NOMO-1 treated with DMSO at 0.1 percent for 48 hours (cell line): Measurements from ENCODE around the gene TDRD12.
"Not testable (repeated sequence)": the region's sequence is repeated elsewhere in the genome, so short reads cannot be mapped to it uniquely, and the experiment has no call there.

Experiments used
- DNase-seq: peaks from one replicate; lab custom pipeline; 2025; ENCODE audit not compliant: unreplicated experiment; lab: John Stamatoyannopoulos, UW

The TDRD12 gene

DNA sequence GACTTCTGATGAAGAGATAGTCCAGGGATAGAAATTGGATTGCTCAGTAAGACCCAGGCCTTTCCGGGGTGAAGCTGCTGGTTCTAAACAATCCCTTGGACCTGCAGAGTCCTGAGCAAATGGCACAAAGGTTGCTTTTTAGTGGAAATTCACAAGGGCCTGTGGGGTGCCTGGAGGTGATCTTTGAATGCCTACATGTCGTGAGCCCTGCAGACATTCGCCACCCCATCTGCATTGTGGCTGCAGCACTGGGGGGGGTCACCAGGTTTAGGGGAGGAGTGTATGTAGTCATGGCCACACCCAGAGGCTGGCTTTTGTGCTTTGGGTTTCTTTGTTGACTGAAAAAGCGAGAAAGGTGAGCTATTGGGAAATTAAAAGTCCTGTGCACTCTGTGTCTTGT, 108.6 kb downstream of the TDRD12 start:
- DNase-seq = no peak

DNA sequence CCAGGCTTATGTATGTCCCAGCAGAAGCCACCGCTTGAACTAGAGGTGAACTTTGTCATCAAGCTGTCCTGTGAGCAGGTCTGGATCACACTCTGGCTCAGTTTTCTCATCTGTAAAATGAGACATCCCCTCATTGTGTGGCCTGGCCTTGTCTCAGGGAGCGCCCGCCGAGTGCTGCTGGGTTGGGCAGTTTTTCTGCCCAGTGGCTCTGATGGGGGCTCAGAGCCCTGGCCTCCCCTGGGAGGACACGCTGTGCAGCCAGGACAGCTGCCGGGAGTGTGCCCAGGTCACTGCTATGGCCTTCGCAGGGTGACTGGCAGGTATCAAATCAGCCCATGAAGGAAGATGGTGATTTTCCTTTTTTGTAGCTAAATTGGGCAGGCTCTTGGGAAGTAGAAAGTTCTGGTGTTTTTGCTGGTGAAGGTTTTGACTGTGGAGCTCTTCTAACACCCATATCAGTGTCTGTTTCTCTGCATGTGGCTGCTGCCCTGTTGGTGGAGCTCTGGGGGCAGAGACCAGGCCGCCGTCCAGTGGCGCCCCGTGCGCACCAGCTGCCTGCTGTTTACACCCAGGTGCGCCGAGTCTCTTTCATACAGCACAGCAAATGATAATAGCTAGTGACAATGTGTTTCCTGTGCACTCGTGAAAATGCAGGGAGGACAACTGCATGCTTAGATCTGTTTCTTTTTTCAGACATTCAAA, 109.2 kb downstream of the TDRD12 start:
- no peak for DNase-seq

DNA sequence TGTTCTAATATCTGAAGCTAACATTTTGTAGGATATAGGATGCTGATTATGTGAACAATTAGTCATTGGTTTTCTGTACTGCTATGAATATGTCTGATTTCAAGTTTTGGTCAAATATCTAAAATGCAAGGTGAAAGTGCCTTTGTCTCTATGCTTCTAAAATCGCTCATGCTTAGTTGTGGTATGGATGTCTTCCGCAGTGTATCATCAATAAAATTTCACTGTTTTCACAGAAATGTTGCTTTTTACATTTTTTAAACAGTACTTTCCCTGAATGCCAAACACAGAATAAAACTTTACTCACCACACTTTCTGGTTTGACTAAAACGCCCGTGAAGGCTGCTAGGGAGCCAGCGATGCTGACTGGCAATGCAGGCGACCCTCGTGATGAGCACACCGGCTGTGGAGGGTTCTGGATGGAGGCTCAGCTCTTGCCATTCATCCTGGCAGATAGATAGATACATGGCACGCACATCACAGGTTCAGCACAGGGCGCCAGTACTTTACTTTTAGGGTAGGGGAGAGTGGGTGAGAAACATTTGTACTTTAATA, 109.9 kb downstream of the TDRD12 start:
- DNase-seq = no peak

DNA sequence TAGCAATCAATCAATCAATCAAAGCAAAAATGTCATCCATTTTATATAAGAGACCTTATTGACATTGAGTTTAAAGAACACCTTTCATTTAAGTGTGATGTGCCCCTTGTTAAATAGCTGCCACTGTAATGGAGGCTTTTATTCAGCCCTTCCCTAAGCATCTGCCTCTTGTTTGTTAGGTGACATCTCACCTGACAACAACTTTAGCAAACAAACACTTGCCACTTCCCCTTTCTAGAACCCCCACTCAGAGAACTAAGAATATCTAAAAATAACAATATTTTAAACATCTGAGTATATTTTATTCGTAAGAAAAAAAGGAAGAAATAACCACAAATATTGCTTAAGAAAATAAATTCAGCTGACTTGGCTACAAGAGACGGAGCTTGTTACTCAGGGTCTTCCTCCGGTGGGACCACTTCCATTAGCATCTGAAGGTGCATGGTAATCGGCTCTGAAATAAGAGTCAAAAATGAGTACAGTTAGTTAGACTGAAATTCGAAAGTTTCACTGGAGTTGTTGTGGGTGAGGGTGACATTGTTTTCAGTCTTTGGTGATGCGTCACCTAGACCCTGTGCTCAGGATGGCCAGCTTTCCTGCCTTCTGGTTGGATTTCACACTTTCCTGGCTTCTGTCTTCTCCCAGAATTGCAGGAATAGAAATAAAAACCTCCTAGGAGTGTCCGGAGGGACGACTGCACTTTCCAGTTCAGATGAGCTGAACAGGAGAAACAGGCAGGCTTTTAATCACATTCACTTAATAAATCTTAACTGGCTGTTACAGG, 110.9 kb downstream of the TDRD12 start:
- no peak for DNase-seq

DNA sequence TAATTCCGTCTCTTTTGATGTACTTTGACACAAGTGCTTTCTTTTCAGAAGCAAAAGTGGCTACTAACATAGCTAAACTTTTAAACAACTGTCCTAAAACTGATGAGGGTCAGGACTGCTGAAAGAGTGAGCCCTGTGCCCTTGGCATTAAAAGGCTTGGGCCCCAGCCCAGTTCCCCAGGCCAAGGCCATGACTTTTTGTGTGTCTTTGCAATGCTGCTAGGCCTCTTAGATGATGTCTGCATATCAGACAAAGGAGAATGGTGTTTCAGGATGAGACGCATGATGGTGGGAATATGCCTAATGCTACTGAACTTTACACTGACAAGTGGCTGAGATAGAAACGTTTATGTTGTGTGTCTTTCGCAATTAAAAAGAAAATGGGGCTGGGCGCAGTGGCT, 112.0 kb downstream of the TDRD12 start:
- no peak for DNase-seq

DNA sequence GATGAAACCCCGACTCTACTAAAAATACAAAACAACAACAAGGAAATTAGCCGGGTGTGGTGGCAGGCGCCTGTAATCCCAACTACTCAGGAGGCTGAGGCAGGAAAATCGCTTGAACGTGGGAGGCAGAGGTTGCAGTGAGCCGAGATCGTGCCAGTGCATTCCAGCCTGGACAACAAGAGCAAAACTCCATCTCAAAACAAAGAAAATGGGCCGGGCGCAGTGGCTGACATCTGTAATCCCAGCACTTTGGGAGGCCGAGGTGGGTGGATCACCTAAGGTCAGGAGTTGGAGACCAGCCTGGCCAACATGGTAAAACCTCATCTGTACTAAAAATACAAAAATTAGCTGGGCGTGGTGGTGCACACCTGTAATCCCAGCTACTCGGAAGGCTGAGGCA, 112.5 kb downstream of the TDRD12 start:
- DNase-seq = not testable (repeated sequence)

DNA sequence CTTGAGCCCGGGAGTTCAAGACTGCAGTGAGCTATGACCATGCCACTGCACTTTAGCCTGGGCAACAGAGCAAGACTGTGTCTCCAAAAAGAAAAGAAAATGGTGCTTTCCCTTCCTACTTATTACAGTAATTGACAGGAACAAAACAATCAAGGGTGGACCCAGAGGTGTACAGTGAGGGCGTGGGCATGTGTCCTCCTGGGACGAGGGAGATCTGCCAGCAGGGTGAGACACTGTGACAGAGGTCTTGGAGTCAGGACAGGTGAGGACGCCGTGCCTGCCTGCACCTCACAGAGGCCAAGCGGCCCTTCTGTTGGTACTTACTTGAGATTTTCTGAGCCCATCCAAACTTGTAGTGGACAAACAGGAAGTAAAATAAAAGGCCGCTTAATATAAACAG, 113.3 kb downstream of the TDRD12 start:
- DNase-seq = not testable (repeated sequence)

DNA sequence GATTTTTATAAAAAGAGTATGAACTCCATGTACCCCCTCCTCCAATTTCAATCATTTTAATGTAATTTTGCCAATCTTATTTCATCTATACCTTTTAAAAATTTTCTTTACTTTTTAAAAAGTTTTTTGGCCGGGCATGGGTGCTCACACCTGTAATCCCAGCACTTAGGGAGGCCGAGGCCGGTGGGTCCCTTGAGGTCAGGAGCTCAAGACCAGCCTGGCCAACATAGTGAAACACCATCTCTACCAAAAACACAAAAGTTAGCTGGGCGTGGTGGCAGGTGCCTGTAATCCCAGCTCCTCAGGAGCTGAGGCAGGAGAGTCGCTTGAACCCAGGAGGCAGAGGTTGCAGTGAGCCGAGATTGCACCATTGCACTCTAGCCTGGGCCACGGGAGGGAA, 113.8 kb downstream of the TDRD12 start:
- DNase-seq = not testable (repeated sequence)

DNA sequence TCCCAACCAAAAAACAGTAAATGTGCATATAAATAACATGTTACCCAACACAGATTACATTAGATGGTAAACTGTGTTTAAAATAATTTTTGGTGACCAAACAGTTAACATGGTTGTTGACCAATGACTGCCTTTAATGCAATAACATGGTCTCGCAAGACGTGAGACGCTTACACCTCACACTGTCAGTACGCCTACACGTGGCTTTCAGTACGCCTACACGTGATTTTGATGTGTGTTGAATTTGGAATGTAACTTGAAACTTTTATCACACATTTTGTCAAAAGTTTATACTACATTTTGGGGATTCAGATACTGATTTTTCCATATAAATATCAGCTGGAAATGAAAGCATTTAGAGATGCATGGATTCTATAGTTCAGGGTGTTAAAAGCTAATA, 118.0 kb downstream of the TDRD12 start:
- no peak for DNase-seq

DNA sequence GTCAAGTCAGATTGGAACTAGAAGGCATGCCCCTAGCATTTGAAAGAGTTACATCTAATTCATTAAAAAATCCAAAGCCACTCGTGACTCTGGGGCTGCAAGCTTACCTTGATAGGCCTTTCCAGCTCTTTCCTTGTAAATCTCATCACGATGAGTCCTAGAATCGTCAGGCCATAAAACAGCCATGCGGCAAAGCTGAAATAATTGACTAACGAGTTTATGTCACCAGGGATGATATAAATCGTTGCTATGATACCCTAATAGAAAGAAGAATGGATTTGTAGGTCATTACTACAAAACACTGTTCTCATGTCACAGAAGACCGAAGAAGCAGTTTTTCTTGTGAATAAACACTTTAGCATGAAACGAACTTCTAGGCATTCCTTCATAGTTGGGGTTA, 122.5 kb downstream of the TDRD12 start:
- DNase-seq = no peak

DNA sequence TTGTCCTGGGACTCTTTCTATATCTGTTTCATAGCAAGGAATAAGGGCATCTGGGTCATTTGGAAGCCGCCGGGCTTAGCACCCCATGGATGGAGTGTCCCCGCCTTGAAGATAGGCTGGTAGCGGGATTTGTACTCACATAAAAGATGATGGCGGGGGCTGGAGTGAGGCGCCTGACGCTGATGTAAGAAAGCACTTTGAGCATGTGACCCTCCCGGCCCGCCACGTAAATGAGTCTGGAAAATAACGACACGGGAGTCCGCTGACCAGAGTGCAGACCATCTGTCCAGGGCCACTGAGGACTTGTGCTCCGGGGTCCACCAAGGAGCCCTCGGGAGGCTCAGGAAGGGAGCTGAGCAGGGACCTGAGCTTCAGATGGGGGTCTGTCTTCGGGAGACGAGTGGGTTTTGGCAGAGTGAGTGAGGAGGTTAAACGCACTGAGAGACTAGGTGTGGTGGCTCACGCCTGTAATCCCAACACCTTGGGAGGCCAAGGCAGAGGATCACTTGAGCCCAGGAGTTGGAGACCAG, 124.2 kb downstream of the TDRD12 start:
- no peak for DNase-seq

DNA sequence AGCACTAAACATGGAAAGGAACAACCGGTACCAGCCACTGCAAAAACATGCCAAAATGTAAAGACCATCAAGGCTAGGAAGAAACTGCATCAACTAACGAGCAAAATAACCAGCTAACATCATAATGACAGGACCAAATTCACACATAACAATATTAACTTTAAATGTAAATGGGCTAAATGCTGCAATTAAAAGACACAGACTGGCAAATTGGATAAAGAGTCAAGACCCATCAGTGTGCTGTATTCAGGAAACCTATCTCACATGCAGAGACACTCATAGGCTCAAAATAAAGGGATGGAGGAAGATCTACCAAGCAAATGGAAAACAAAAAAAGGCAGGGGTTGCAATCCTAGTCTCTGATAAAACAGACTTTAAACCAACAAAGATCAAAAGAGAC, 128.5 kb downstream of the TDRD12 start:
- DNase-seq = not testable (repeated sequence)

DNA sequence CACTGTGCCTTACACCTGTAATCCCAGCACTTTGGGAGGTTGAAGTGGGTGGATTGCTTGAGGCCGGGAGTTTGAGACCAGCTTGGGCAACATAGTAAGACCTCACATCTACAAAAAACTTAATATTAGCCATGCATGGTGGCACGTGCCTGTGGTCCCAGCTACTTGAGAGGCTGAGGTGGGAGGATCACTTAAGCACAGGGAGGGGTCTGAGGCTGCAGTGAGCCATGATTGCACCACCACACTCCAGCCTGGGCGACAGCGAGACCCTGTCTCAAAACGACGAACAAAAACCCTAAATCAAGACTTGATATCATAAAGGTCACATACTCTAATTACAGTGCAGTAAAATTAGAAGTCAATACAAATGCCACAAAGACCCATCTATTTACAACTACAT, 132.6 kb downstream of the TDRD12 start:
- DNase-seq = no peak

DNA sequence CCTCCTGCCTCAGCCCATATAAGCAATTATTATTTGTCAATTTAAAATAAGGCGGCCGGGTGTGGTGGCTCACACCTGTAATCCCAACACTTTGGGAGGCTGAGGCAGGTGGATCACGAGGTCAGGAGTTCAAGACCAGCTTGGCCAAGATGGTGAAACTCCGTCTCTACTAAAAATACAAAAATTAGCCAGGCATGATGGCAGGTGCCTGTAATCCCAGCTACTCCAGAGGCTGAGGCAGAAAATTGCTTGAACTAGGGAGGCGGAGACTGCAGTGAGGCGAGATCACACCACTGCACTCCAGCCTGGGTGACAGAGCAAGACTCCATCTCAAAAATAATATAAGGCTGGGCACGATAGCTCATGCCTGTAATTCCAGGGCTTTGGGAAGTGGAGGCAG, 137.3 kb downstream of the TDRD12 start:
- not testable (repeated sequence) for DNase-seq

DNA sequence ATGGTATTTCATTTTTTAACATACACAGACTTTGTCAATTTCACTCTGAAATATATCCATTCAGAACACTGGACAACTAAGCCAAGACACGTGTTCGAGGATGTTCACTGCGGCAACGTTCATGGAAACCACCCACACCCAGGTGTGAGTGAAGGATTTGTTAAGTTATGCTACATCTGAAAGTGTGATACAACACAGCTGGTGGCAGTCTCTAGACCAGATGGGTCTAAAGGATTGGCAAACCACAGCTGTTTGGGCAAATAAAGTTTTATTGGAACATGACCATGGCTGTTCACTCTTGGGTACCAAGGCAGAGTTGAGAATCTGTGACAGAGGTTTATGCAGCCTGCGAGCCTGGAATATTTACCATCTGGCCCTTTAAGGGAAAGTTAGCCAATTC, 138.0 kb downstream of the TDRD12 start:
- no peak for DNase-seq

DNA sequence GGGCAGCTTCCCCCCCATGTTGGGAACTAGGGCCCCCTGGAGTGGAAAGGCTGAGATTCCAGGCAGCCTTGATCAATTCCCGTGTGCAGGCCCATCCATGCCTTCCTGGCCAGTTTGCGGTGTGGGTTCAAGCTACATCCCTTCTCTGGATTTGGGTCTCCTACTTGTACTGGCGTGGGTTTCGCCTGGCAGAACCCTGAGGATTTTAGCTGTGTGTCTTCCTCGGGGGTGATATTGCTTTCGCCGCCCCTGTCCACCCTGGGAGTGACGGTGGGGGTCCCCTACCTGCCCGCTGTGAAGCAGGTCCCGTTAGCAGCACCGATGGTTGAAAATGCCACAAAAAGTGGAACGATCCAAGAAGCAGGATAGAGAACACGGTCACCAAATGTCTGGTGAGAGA, 138.6 kb downstream of the TDRD12 start:
- no peak for DNase-seq

DNA sequence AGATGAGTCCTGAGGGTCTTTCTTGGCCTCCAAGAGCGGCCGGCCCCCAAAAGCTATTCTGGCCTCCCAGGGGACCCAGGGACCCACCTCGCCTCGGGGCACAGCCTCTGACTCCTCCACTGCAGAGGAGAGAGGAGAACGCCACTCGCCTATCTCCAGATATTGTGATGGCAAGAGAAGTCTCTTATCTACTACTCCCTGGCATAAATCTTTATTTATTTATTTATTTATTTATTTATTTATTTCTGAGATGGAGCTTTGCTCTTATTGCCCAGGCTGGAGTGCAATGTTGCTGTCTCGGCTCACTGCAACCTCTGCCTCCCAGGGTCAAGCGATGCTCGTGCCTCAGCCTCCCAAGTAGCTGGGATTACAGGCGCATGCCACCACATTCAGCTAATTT, 139.0 kb downstream of the TDRD12 start:
- no peak for DNase-seq

DNA sequence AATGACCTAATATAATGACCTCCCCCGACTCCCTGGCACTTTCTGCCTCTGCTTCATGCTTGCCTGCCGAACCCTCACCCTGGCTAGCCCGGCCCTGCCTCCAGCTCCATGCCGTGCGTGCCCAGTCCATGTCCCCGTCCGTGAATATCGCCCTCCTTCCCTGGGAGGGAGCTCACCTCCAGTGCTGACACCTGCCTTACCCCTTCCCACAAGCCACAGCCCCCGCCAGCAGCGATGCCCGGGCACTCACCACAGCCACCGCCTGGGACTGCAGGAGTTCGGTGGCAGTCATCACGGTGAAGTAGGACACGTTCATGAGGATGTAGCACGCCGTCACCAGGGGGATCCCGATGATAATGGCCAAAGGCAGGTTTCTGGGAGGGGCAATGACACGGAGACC, 140.0 kb downstream of the TDRD12 start:
- no peak for DNase-seq

DNA sequence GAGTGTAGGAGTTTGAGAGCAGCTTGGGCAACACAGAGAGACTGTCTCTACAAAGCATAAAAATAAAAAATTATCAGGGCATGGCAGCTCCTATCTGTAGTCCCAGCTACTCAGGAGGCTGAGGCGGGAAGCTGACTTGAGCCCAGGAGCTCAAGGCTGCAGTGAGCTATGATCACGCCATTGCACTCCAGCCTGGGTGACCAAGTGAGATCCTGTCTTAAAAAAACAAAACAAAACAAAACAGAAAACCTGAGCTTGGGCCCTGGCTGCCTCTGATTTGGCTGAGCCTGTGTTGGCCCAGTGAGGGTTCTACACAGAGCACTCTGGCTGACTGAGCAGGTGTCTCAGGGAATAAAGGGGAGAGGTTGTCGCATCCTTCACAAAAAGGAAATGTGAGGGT, 142.0 kb downstream of the TDRD12 start:
- DNase-seq = no peak

DNA sequence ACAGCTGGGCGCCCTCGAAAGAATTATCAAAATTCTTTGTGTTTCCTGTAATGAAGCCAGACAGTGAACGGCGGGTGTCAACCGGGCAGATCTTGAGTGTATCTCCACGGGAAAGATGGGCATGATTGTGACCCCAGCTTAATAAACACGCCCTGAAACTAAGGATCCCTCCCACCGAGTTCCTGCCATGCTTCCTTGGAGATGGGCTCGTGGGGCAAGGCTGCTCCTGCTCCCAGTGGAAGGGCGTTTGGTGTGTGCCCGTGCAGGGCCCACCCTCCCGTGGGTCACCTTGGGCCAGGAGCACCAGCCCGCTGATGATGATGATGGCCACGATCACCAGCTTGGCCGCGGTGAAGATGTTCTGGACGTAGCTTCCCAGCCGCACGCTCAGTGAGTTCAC, 142.6 kb downstream of the TDRD12 start:
- no peak for DNase-seq

DNA sequence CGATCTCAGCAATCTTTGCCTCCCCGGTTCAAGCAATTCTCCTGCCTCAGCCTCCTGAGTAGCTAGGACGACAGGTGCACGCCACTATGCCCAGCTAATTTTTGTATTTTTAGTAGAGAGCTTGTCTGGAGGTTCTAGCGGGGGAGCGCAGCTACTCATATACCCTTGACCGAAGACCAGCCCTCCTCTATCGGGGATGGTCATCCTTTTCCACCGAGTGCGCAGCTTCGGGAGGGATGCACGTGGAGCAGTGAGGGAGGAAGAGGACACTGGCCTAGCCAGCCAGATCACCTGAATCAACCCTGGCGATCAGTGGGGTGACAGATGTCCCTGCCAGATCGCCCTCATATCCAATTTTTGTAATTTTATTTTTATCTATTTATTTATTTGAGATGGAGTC, 143.2 kb downstream of the TDRD12 start:
- DNase-seq = no peak

DNA sequence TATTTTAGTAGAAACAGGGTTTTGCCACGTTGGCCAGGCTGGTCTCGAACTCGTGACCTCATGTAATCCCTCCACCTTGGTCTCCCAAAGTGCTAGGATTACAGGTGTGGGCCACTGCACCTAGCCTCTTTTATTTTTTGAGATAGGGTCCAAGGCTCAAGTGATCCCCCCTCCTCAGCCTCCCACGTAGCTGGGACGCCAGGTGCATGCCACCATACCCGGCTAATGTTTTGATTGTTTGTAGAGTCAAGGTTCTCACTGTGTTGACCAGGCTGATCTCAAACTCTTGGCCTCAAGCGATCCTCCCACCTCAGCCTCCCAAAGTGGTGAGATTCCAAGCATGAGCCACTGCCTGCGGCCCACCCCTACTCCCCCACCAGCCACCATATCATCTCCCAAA, 143.7 kb downstream of the TDRD12 start:
- no peak for DNase-seq
